Endothelial cell of umbilical vein (primary cell): ENCODE measurements around the gene GOLGA1.

Source experiments
- JUN ChIP-seq: IDR thresholded peaks from 2 replicates; pipeline ENCODE4 v1.6.1; 2011; ENCODE audit warnings: borderline replicate concordance, low read depth; ENCODE audit not compliant: insufficient read length, insufficient read depth
- MYC ChIP-seq: IDR thresholded peaks from one replicate; pipeline ENCODE4 v1.6.1; 2011; ENCODE audit warnings: mild to moderate bottlenecking, low read depth, low read length
- POLR2A ChIP-seq: IDR thresholded peaks from 2 replicates; pipeline ENCODE4 v1.6.1; 2012; ENCODE audit warnings: low read depth, mild to moderate bottlenecking, control low read depth, low read length
- TF ChIP-seq, protein P1 (sequence below): IDR thresholded peaks from 2 replicates; pipeline ENCODE4 v1.6.1; 2011; ENCODE audit not compliant: insufficient read depth, insufficient read length
- TF ChIP-seq, protein P2 (sequence below), 2 donors: IDR thresholded peaks; 1 replicate in 1 of 2; 2 replicates in 1 of 2; pipeline ENCODE4 v1.5.1; 2011; ENCODE audit warnings: low read length in 2 of 2, mild to moderate bottlenecking in 2 of 2, moderate library complexity in 2 of 2, control low read depth in 1 of 2, inconsistent platforms in 1 of 2, low read depth in 1 of 2; ENCODE audit not compliant: insufficient read depth in 1 of 2; ENCODE audit errors: extremely low read depth in 1 of 2

DNA sequence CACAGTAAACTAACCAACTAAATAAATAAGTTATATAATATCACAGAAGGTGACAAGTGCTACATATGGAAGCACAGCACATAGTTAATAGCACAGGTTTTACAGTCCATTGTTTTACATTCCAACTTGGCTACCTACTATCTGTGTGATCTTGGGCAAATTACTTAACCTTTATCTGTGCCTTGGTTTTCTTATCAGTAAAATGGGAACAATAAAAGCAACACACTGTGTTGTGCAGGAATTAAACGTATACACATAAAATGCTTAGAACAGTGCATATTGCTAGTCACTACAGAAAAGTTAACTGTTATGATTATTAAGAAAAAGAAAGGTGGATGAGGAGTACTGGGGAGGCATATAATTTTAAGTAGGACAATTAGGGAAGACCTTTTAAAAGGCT, 42.8 kb upstream of the GOLGA1 start:
- TF ChIP-seq, protein P1, sequence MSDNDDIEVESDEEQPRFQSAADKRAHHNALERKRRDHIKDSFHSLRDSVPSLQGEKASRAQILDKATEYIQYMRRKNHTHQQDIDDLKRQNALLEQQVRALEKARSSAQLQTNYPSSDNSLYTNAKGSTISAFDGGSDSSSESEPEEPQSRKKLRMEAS = no peak
- TF ChIP-seq, protein P2, sequence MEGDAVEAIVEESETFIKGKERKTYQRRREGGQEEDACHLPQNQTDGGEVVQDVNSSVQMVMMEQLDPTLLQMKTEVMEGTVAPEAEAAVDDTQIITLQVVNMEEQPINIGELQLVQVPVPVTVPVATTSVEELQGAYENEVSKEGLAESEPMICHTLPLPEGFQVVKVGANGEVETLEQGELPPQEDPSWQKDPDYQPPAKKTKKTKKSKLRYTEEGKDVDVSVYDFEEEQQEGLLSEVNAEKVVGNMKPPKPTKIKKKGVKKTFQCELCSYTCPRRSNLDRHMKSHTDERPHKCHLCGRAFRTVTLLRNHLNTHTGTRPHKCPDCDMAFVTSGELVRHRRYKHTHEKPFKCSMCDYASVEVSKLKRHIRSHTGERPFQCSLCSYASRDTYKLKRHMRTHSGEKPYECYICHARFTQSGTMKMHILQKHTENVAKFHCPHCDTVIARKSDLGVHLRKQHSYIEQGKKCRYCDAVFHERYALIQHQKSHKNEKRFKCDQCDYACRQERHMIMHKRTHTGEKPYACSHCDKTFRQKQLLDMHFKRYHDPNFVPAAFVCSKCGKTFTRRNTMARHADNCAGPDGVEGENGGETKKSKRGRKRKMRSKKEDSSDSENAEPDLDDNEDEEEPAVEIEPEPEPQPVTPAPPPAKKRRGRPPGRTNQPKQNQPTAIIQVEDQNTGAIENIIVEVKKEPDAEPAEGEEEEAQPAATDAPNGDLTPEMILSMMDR (IDR thresholded peaks at IDR 0.05; ENCODE audit: extremely low read depth in 1 of 2, insufficient read depth in 1 of 2, low read depth in 1 of 2, low read length in 2 of 2) = no peak
- no peak for TF ChIP-seq POLR2A
- no peak for TF ChIP-seq MYC
- TF ChIP-seq JUN = no peak
